SK-N-MC (cell line): ENCODE data around the gene SLC35A3.
A peak's percentile ranks its signal among the peaks of the same experiment; 100 is the strongest.
"Not testable (repeated sequence)": the region's sequence is repeated elsewhere in the genome, so short reads cannot be mapped to it uniquely, and the experiment has no call there.

Experiments used
- DNase-seq: peaks from one replicate; pipeline ENCODE4 v3.0.0-alpha.2; 2011; ENCODE audit warnings: low read depth, low spot score
- H3K27ac ChIP-seq: fragments of 200-600 bp; sonication (generic); 2 replicates; pipeline ENCODE4 v1.5.1; 2016; ENCODE audit warnings: mixed run types
- H3K36me3 ChIP-seq: fragments of 200-600 bp; sonication (generic); 2 replicates; pipeline ENCODE4 v1.6.1; 2017; ENCODE audit warnings: antibody characterized with exemption, low read length, mixed read lengths; ENCODE audit not compliant: insufficient read depth
- H3K4me3 ChIP-seq: fragments of 200-600 bp; sonication (generic); 2 replicates; pipeline ENCODE4 v1.5.1; 2016
- H3K9ac ChIP-seq: fragments of 200-600 bp; sonication (generic); 2 replicates; pipeline ENCODE4 v1.8.0; 2017; ENCODE audit warnings: mixed run types, mixed read lengths; ENCODE audit not compliant: insufficient read length
- H3K9me3 ChIP-seq: fragments of 200-600 bp; sonication (generic); 2 replicates; pipeline ENCODE4 v1.6.1; 2017; ENCODE audit warnings: low read depth, mild to moderate bottlenecking, antibody characterized with exemption, low read length, moderate library complexity, mixed read lengths
- EZH2 ChIP-seq: fragments of 200-600 bp; sonication (generic); IDR thresholded peaks from one replicate; pipeline ENCODE4 v1.6.1; 2017; ENCODE audit warnings: antibody characterized with exemption
- FOXP2 ChIP-seq: optimal IDR thresholded peaks from 2 replicates; pipeline ENCODE3; 2011; ENCODE audit warnings: mild to moderate bottlenecking, moderate library complexity; ENCODE audit not compliant: insufficient read depth; ENCODE audit errors: extremely low read length, control extremely low read depth
- POLR2AphosphoS5 ChIP-seq: IDR thresholded peaks from 2 replicates; pipeline ENCODE4 v1.6.1; 2012; ENCODE audit warnings: mild to moderate bottlenecking, low read depth, low read length, borderline replicate concordance

SLC35A3 gene

GRCh38 chr1:100045206-100045605, 75.4 kb downstream of the SLC35A3 start:
- Histone ChIP-seq H3K9me3 (peaks cover 4% of the 10 kb centered on the region; the same call in 1 of the 2 replicates), H3K9ac (no peak overlapping the region), H3K4me3 (no peak overlapping the region), H3K27ac (no peak overlapping the region), H3K36me3 (peaks cover 38% of the 10 kb centered on the region)
- TF ChIP-seq EZH2 (no peak), FOXP2 (no peak), POLR2AphosphoS5 (no peak)
- DNase-seq = no peak

- not testable (repeated sequence) for H3K27ac ChIP-seq, H3K9me3 ChIP-seq, H3K4me3 ChIP-seq, DNase-seq, H3K9ac ChIP-seq
- peaks cover 43% of the 10 kb centered on the region for H3K36me3 ChIP-seq
Measured at GRCh38 chr1:100047235-100047708, 77.5 kb downstream of the SLC35A3 start.

DNA sequence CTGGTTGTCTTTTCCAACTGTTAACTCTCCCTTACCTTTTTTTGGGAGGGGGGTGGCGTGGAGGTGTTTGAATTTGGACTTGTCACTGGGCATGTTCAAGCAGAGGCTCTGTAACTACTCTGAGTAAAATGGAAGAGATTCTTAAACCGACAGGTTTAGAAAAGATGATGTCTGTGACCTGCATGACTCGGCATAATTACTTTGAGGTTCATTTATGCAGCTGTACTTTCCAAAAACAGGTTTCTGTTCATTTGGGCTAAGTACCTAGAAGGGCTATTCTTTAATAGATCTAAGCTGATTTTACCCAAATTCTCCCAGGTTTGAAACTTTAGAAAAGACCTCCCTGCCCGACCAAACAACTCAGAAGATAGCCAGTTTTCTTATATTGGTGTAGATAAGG, 80.3 kb downstream of the SLC35A3 start:
- Histone ChIP-seq H3K9me3 (no peaks in the 10 kb centered on the region; the same call in 1 of the 2 replicates), H3K36me3 (peaks cover 32% of the 10 kb centered on the region), H3K4me3 (no peak overlapping the region), H3K9ac (no peak overlapping the region), H3K27ac (peak overlapping the region; percentile 78; the same call in 1 of the 2 replicates)
- TF ChIP-seq FOXP2 = no peak
- TF ChIP-seq POLR2AphosphoS5 = no peak
- no peak for DNase-seq

GRCh38 chr1:100051401-100051800, 81.6 kb downstream of the SLC35A3 start:
- TF ChIP-seq POLR2AphosphoS5 (no peak), FOXP2 (no peak), EZH2 (no peak)

GRCh38 chr1:100051893-100052292, 82.1 kb downstream of the SLC35A3 start:
- no peak overlapping the region for H3K4me3 ChIP-seq
- no peak for DNase-seq
- H3K9ac ChIP-seq = no peak overlapping the region
- no peaks in the 10 kb centered on the region; the same call in 1 of the 2 replicates for H3K9me3 ChIP-seq
- TF ChIP-seq EZH2 (no peak), FOXP2 (no peak), POLR2AphosphoS5 (no peak)
- 0 out of 2 replicates have a peak overlapping the region, but pooled peaks have one; percentile 43 for H3K27ac ChIP-seq
- peaks cover 23% of the 10 kb centered on the region for H3K36me3 ChIP-seq

More at GRCh38 chr1:100051401-100051800, 81.6 kb downstream of the SLC35A3 start:
- H3K4me3 ChIP-seq = no peak overlapping the region
- no peak for DNase-seq
- H3K9ac ChIP-seq = no peak overlapping the region
- no peaks in the 10 kb centered on the region; the same call in 1 of the 2 replicates for H3K9me3 ChIP-seq
- 0 out of 2 replicates have a peak overlapping the region, but pooled peaks have one; percentile 43 for H3K27ac ChIP-seq
- peaks cover 28% of the 10 kb centered on the region for H3K36me3 ChIP-seq

DNA sequence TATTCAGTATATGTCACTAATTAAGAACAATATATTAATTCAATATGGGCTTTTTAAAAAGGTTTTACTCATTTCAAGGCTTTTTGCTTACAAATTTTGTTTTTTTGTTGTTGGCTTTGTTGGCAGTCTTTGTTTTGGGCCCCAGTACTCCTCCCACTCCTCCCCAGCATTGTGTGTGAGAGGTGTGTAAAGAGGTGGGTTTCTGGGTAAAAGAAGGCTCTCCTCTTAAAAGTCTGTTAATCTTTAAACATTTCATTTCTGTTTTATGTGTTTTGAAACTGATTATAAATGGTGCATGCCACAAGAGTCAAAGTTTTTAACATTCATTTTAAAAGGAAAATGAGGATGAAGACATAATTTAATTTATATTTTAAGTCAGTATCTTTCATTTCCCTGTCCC, 83.3 kb downstream of the SLC35A3 start:
- Histone ChIP-seq H3K9ac (no peak overlapping the region), H3K27ac (peak overlapping the region; percentile 38; the same call in 1 of the 2 replicates), H3K4me3 (no peak overlapping the region), H3K9me3 (no peaks in the 10 kb centered on the region), H3K36me3 (peaks cover 31% of the 10 kb centered on the region)
- no peak for DNase-seq
- TF ChIP-seq EZH2 (no peak), POLR2AphosphoS5 (no peak), FOXP2 (no peak)

DNA sequence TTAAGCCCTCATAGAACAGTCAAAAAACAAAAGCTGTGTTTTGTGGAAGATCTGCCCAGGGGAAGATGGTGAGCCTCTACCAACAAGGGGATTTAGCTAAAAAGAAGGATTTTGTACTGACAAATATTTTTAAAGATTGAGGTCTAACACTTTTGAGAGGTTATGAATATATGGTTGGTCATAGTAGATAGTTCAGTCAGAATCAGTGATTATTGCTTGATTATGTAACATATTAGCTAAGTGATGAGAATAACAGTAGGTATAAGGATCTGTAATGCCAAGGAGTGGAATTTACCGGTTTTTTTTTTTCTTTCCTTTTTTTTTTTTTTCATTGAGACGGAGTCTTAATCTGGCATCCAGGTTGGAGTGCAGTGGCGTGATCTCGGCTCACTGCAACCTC, 83.9 kb downstream of the SLC35A3 start:
- no peak overlapping the region for H3K9ac ChIP-seq
- no peaks in the 10 kb centered on the region for H3K9me3 ChIP-seq
- peak overlapping the region; percentile 38; the same call in 1 of the 2 replicates for H3K27ac ChIP-seq
- H3K4me3 ChIP-seq = no peak overlapping the region
- TF ChIP-seq EZH2 = no peak
- no peak for TF ChIP-seq FOXP2
- no peak for TF ChIP-seq POLR2AphosphoS5
- H3K36me3 ChIP-seq = peaks cover 37% of the 10 kb centered on the region
- DNase-seq = no peak

DNA sequence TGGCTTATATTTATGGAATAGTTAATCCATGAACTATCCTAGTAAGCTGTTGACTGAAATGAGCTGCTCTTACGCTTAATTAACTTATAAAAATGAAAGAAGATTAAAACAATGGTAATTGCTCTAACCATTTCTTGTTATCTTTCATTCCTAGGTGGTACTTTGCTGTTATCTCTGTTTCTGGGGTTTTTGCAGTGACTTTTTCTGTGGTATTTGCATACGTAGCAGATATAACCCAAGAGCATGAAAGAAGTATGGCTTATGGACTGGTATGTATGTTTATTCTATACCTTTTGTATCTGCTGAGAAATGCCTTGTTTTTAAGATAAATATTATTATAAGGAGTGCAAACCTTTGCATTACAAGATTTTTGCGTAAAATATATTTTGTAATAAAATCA, 91.9 kb downstream of the SLC35A3 start:
- no peak for DNase-seq
- Histone ChIP-seq H3K36me3 (peaks cover 81% of the 10 kb centered on the region), H3K9ac (no peak overlapping the region), H3K4me3 (no peak overlapping the region), H3K27ac (no peak overlapping the region), H3K9me3 (no peaks in the 10 kb centered on the region)
- TF ChIP-seq EZH2 = no peak
- TF ChIP-seq POLR2AphosphoS5 = no peak
- no peak for TF ChIP-seq FOXP2

DNA sequence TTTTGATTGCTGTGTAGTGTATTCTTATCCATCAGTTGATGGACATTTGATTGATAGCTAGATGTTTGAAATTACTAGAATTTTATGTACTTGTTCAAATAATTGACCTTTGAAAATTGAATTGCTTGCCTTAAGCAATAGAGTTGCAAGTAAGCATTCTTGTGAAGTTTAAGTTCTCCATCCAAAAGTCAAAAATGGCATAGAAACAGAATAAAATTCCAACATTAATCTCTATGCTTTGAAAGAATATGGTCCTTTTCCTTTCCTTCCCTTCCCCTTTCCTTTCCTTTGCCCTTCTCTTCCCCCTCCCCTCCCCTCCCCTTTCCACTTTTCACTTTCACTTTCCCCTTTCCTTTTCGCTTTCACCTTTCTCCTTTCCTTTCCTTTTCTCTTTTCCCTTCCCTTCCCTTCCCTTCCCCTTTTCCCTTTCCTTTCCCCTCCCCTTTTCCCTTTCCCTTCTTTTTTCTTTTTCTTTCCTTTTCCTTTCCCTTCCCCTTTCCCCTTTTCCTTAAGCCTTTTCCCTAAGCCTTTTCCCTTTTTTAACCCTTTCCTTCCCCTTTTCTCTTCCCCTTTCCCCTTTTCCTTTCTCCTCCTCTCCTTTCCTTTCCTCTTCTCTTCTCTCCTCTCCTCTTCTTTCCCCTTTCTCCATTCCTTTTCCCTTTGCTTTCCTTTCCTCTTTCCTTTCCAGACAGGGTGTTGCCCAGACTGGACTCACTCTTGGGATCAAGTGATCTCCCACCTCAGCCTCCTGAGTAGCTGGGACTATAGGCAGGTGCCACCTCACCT, 95.6 kb downstream of the SLC35A3 start:
- Histone ChIP-seq H3K36me3 (peaks cover 86% of the 10 kb centered on the region), H3K27ac (no peak overlapping the region)
- DNase-seq = no peak

GRCh38 chr1:100065969-100066227, 96.1 kb downstream of the SLC35A3 start:
- Histone ChIP-seq H3K9ac (no peak overlapping the region), H3K27ac (no peak overlapping the region), H3K4me3 (no peak overlapping the region), H3K9me3 (no peaks in the 10 kb centered on the region), H3K36me3 (peaks cover 86% of the 10 kb centered on the region)
- no peak for DNase-seq
- no peak for TF ChIP-seq FOXP2
- TF ChIP-seq EZH2 = no peak
- no peak for TF ChIP-seq POLR2AphosphoS5

More for the DNA sequence above, 95.6 kb downstream of the SLC35A3 start:
- Histone ChIP-seq H3K9me3 (no peaks in the 10 kb centered on the region), H3K4me3 (no peak overlapping the region), H3K9ac (no peak overlapping the region)
- TF ChIP-seq FOXP2 (no peak), POLR2AphosphoS5 (no peak), EZH2 (no peak)
